SK-N-SH treated with all-trans-retinoic acid at 6 μM for 48 hours (cell line): ENCODE measurements around the gene PPP1R15B.

ENCODE experiments used
- ATAC-seq: fragments of 200-7000 bp; cut with Tn5 transposase; 3 replicates; pipeline ENCODE4 v1.9.1; 2020; ENCODE audit warnings: mild to moderate bottlenecking, moderate library complexity
- ARNTL ChIP-seq: fragments of 450-650 bp; formaldehyde crosslinking; IDR thresholded peaks from 2 replicates; pipeline ENCODE4 v1.5.0; 2020; ENCODE audit warnings: low read depth, mild to moderate bottlenecking, moderate library complexity, borderline replicate concordance
- BACH2 ChIP-seq: fragments of 250-450 bp; sonication (Bioruptor Pico); IDR thresholded peaks from 2 replicates; pipeline ENCODE4 v1.9.0; 2021; ENCODE audit warnings: mild to moderate bottlenecking, borderline replicate concordance
- CREB5 ChIP-seq: fragments of 250-450 bp; sonication (Bioruptor Pico); IDR thresholded peaks from 2 replicates; pipeline ENCODE4 v1.5.1; 2020; ENCODE audit warnings: low read depth, mild to moderate bottlenecking, moderate library complexity
- CSDC2 ChIP-seq: fragments of 250-450 bp; sonication (Bioruptor Pico); IDR thresholded peaks from 2 replicates; pipeline ENCODE4 v1.5.0; 2020; ENCODE audit warnings: mild to moderate bottlenecking, moderate library complexity
- CSRNP3 ChIP-seq: fragments of 250-450 bp; sonication (Bioruptor Pico); IDR thresholded peaks from 2 replicates; pipeline ENCODE4 v1.5.1; 2021; ENCODE audit warnings: mild to moderate bottlenecking, moderate library complexity
- ESRRG ChIP-seq: fragments of 250-450 bp; sonication (Bioruptor Pico); IDR thresholded peaks from 2 replicates; pipeline ENCODE4 v1.6.1; 2021; ENCODE audit warnings: mild to moderate bottlenecking
- GLIS3 ChIP-seq: fragments of 250-450 bp; sonication (Bioruptor Pico); IDR thresholded peaks from 2 replicates; pipeline ENCODE4 v1.5.0; 2020; ENCODE audit warnings: mild to moderate bottlenecking, moderate library complexity
- ISL1 ChIP-seq: fragments of 250-450 bp; sonication (Bioruptor Pico); IDR thresholded peaks from 2 replicates; pipeline ENCODE4 v2.1.2; 2022; ENCODE audit warnings: mild to moderate bottlenecking, moderate library complexity
- PATZ1 ChIP-seq: fragments of 250-450 bp; sonication (Bioruptor Pico); IDR thresholded peaks from 2 replicates; pipeline ENCODE4 v1.8.0; 2020; ENCODE audit warnings: mild to moderate bottlenecking, moderate library complexity, borderline replicate concordance
- POU6F1 ChIP-seq: fragments of 250-450 bp; sonication (Bioruptor Pico); IDR thresholded peaks from 2 replicates; pipeline ENCODE4 v1.8.0; 2021; ENCODE audit warnings: low read depth, mild to moderate bottlenecking, moderate library complexity, borderline replicate concordance
- PPARA ChIP-seq: fragments of 250-450 bp; sonication (Bioruptor Pico); IDR thresholded peaks from 2 replicates; pipeline ENCODE4 v1.5.0; 2020; ENCODE audit warnings: mild to moderate bottlenecking, borderline replicate concordance
- RARB ChIP-seq: fragments of 250-450 bp; sonication (Bioruptor Pico); IDR thresholded peaks from 2 replicates; pipeline ENCODE4 v1.8.0; 2021; ENCODE audit warnings: mild to moderate bottlenecking, moderate library complexity
- TCF4 ChIP-seq: fragments of 250-450 bp; sonication (Bioruptor Pico); IDR thresholded peaks from 2 replicates; pipeline ENCODE4 v1.8.0; 2021; ENCODE audit warnings: mild to moderate bottlenecking, moderate library complexity, borderline replicate concordance
- TOX ChIP-seq: fragments of 250-450 bp; sonication (Bioruptor Pico); IDR thresholded peaks from 2 replicates; pipeline ENCODE4 v1.8.0; 2021; ENCODE audit warnings: mild to moderate bottlenecking, moderate library complexity, borderline replicate concordance
- ZC3H10 ChIP-seq: fragments of 250-450 bp; sonication (Bioruptor Pico); IDR thresholded peaks from 2 replicates; pipeline ENCODE4 v1.5.1; 2021; ENCODE audit warnings: mild to moderate bottlenecking, moderate library complexity
- ZFP3 ChIP-seq: fragments of 250-450 bp; sonication (Bioruptor Pico); IDR thresholded peaks from 2 replicates; pipeline ENCODE4 v1.5.0; 2020; ENCODE audit warnings: mild to moderate bottlenecking, moderate library complexity
- ZNF565 ChIP-seq: fragments of 450-650 bp; formaldehyde crosslinking; conservative IDR thresholded peaks from 2 replicates; pipeline ENCODE4 v1.5.0; 2020; ENCODE audit warnings: low read depth, mild to moderate bottlenecking, moderate library complexity
- ZNF70 ChIP-seq: fragments of 450-650 bp; formaldehyde crosslinking; IDR thresholded peaks from 2 replicates; pipeline ENCODE4 v1.5.0; 2020; ENCODE audit warnings: mild to moderate bottlenecking, moderate library complexity
- ZNF8 ChIP-seq: fragments of 450-650 bp; formaldehyde crosslinking; IDR thresholded peaks from 2 replicates; pipeline ENCODE4 v1.5.0; 2020; ENCODE audit warnings: mild to moderate bottlenecking, moderate library complexity

Gene PPP1R15B

GRCh38 chr1:204366759-204367158, 44.9 kb downstream of the PPP1R15B start:
- TF ChIP-seq CSDC2 (CRISPR knock-in tag) (no peak), ZNF565 (CRISPR knock-in tag) (no peak), PPARA (CRISPR knock-in tag) (no peak), GLIS3 (CRISPR knock-in tag) (no peak), ARNTL (CRISPR knock-in tag) (no peak), ZNF70 (CRISPR knock-in tag) (no peak), BACH2 (CRISPR knock-in tag) (no peak), PATZ1 (CRISPR knock-in tag) (no peak), ESRRG (CRISPR knock-in tag) (no peak), ZC3H10 (CRISPR knock-in tag) (no peak), ZFP3 (CRISPR knock-in tag) (no peak)
- TF ChIP-seq, all 23 proteins: peak for 0
- 0 out of 3 replicates have a peak, but pooled peaks have one; percentile 11 for ATAC-seq

- peak; percentile 77 for ATAC-seq
- no peak for TF ChIP-seq ZC3H10 (CRISPR knock-in tag)
- no peak for TF ChIP-seq ZNF8 (CRISPR knock-in tag)
- TF ChIP-seq CREB5 (CRISPR knock-in tag): no peak
These were observed 48.1 kb downstream of the PPP1R15B start for GRCh38 chr1:204363335-204364114.

GRCh38 chr1:204362984-204363334, 48.7 kb downstream of the PPP1R15B start:
- TF ChIP-seq GLIS3 (CRISPR knock-in tag) (no peak), ISL1 (CRISPR knock-in tag) (no peak), PATZ1 (CRISPR knock-in tag) (no peak), CSRNP3 (no peak)
- no peak; the same call in 2 of the 3 replicates for ATAC-seq

- TF ChIP-seq ZFP3 (CRISPR knock-in tag) (no peak), PATZ1 (CRISPR knock-in tag) (no peak), PPARA (CRISPR knock-in tag) (no peak), POU6F1 (CRISPR knock-in tag) (no peak), ZNF8 (CRISPR knock-in tag) (no peak), RARB (CRISPR knock-in tag) (no peak), TOX (CRISPR knock-in tag) (no peak), CSRNP3 (no peak), TCF4 (CRISPR knock-in tag) (no peak), ARNTL (CRISPR knock-in tag) (no peak), ESRRG (CRISPR knock-in tag) (no peak), BACH2 (CRISPR knock-in tag) (no peak), CREB5 (CRISPR knock-in tag) (no peak)
- ATAC-seq: no peak
These were observed 49.8 kb downstream of the PPP1R15B start for GRCh38 chr1:204361781-204362180.
